ENCODE measurements around the gene PIK3R2. TPM values are rescaled to one million over a fixed set of nuclear protein-coding genes. Genes with fewer than 3 reads are reported as not detected.

The PIK3R2 gene
- total and polyA plus RNA-seq, 4 donors: 1.5 to 37.8 (median 7.7) TPM

DNA sequence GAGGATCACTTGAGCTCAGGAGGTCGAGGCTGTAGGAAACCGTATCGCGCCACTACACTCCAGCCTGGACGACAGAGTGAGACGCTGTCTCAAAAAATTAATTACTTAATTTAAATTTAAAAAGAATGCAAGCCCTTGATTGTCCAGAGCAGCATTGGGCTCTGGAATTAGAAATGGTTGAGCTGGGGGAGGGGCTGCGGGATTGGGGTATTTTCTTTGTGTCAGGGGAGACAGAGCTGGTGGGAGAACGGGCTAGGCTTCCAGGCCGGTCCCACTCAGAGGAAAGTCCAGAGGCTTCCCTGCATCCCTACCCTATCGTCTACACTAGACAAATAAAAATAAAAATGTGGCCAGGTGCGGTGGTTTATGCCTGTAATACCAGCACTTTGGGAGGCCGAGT, 53.1 kb downstream of the PIK3R2 start:
- Histone ChIP-seq H3K9ac (ENCODE audit: low read depth in 1 of 2, low read length in 2 of 2) (no peak overlapping the region), H3K36me3 (ENCODE audit: control insufficient read depth in 4 of 4, insufficient read depth in 3 of 4, low read depth in 1 of 4, low read length in 3 of 4) (no peaks in the 10 kb centered on the region), H3K27ac (ENCODE audit: low read depth in 1 of 2, low read length in 2 of 2) (peak overlapping the region; percentile 81 to 89), H3K27me3 (ENCODE audit: control insufficient read depth in 4 of 4, insufficient read depth in 4 of 4, low read length in 3 of 4) (no peaks in the 10 kb centered on the region), H3K9me3 (ENCODE audit: control insufficient read depth in 4 of 4, low read length in 3 of 4) (no peaks in the 10 kb centered on the region), H3K4me1 (ENCODE audit: control insufficient read depth in 4 of 4, insufficient read depth in 4 of 4, low read length in 3 of 4) (peaks cover 7 to 20% (median 13%) of the 10 kb centered on the region in 4 donors), H3K4me3 (ENCODE audit: low read depth in 1 of 3, low read length in 3 of 3) (no peak overlapping the region)
- WGBS: 92% methylated on average over 12 of the region's 12 CpGs
- no peak for DNase-seq (ENCODE audit: low spot score)
- no peak for TF ChIP-seq SP1 (IDR thresholded peaks at IDR 0.05)
- TF ChIP-seq HNF4G (IDR thresholded peaks at IDR 0.05): no peak
- TF ChIP-seq, protein P1, sequence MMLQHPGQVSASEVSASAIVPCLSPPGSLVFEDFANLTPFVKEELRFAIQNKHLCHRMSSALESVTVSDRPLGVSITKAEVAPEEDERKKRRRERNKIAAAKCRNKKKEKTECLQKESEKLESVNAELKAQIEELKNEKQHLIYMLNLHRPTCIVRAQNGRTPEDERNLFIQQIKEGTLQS (IDR thresholded peaks at IDR 0.05): no peak
- no peak for TF ChIP-seq TAF1 (conservative IDR thresholded peaks at IDR 0.05)
- no peak for TF ChIP-seq RXRA (IDR thresholded peaks at IDR 0.05)
- TF ChIP-seq, protein P2, sequence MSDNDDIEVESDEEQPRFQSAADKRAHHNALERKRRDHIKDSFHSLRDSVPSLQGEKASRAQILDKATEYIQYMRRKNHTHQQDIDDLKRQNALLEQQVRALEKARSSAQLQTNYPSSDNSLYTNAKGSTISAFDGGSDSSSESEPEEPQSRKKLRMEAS (IDR thresholded peaks at IDR 0.05): no peak
- TF ChIP-seq, protein P3, sequence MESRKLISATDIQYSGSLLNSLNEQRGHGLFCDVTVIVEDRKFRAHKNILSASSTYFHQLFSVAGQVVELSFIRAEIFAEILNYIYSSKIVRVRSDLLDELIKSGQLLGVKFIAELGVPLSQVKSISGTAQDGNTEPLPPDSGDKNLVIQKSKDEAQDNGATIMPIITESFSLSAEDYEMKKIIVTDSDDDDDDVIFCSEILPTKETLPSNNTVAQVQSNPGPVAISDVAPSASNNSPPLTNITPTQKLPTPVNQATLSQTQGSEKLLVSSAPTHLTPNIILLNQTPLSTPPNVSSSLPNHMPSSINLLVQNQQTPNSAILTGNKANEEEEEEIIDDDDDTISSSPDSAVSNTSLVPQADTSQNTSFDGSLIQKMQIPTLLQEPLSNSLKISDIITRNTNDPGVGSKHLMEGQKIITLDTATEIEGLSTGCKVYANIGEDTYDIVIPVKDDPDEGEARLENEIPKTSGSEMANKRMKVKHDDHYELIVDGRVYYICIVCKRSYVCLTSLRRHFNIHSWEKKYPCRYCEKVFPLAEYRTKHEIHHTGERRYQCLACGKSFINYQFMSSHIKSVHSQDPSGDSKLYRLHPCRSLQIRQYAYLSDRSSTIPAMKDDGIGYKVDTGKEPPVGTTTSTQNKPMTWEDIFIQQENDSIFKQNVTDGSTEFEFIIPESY (IDR thresholded peaks at IDR 0.05): no peak
- no peak for TF ChIP-seq RAD21 (IDR thresholded peaks at IDR 0.05)
- TF ChIP-seq FOXA1 (IDR thresholded peaks at IDR 0.05): no peak
- TF ChIP-seq, protein P4, sequence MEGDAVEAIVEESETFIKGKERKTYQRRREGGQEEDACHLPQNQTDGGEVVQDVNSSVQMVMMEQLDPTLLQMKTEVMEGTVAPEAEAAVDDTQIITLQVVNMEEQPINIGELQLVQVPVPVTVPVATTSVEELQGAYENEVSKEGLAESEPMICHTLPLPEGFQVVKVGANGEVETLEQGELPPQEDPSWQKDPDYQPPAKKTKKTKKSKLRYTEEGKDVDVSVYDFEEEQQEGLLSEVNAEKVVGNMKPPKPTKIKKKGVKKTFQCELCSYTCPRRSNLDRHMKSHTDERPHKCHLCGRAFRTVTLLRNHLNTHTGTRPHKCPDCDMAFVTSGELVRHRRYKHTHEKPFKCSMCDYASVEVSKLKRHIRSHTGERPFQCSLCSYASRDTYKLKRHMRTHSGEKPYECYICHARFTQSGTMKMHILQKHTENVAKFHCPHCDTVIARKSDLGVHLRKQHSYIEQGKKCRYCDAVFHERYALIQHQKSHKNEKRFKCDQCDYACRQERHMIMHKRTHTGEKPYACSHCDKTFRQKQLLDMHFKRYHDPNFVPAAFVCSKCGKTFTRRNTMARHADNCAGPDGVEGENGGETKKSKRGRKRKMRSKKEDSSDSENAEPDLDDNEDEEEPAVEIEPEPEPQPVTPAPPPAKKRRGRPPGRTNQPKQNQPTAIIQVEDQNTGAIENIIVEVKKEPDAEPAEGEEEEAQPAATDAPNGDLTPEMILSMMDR (IDR thresholded peaks at IDR 0.05; ENCODE audit: low read depth, low read length, missing input control): no peak
- no peak for TF ChIP-seq NR2F2 (IDR thresholded peaks at IDR 0.05)
- TF ChIP-seq HNF4A (conservative IDR thresholded peaks at IDR 0.05): no peak
- TF ChIP-seq YY1 (IDR thresholded peaks at IDR 0.05): no peak
- TF ChIP-seq GABPA (IDR thresholded peaks at IDR 0.05 in 1 of 2, conservative IDR thresholded peaks at IDR 0.05 in 1 of 2): no peak
- no peak for TF ChIP-seq EGR1 (IDR thresholded peaks at IDR 0.05; ENCODE audit: low read depth in 2 of 2)
- TF ChIP-seq FOXA2 (IDR thresholded peaks at IDR 0.05): no peak
- TF ChIP-seq, protein P5, sequence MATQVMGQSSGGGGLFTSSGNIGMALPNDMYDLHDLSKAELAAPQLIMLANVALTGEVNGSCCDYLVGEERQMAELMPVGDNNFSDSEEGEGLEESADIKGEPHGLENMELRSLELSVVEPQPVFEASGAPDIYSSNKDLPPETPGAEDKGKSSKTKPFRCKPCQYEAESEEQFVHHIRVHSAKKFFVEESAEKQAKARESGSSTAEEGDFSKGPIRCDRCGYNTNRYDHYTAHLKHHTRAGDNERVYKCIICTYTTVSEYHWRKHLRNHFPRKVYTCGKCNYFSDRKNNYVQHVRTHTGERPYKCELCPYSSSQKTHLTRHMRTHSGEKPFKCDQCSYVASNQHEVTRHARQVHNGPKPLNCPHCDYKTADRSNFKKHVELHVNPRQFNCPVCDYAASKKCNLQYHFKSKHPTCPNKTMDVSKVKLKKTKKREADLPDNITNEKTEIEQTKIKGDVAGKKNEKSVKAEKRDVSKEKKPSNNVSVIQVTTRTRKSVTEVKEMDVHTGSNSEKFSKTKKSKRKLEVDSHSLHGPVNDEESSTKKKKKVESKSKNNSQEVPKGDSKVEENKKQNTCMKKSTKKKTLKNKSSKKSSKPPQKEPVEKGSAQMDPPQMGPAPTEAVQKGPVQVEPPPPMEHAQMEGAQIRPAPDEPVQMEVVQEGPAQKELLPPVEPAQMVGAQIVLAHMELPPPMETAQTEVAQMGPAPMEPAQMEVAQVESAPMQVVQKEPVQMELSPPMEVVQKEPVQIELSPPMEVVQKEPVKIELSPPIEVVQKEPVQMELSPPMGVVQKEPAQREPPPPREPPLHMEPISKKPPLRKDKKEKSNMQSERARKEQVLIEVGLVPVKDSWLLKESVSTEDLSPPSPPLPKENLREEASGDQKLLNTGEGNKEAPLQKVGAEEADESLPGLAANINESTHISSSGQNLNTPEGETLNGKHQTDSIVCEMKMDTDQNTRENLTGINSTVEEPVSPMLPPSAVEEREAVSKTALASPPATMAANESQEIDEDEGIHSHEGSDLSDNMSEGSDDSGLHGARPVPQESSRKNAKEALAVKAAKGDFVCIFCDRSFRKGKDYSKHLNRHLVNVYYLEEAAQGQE (IDR thresholded peaks at IDR 0.05): no peak
- TF ChIP-seq JUND (IDR thresholded peaks at IDR 0.05): no peak
